Measurements from ENCODE around the gene PRKG1. TPM values are rescaled to one million over a fixed set of nuclear protein-coding genes. Genes with fewer than 3 reads are reported as not detected.
A peak's percentile ranks its signal among the peaks of the same experiment; 100 is the strongest.

PRKG1 gene
- total RNA-seq, 1 donor from 2014 or later, result 26.4 TPM

DNA sequence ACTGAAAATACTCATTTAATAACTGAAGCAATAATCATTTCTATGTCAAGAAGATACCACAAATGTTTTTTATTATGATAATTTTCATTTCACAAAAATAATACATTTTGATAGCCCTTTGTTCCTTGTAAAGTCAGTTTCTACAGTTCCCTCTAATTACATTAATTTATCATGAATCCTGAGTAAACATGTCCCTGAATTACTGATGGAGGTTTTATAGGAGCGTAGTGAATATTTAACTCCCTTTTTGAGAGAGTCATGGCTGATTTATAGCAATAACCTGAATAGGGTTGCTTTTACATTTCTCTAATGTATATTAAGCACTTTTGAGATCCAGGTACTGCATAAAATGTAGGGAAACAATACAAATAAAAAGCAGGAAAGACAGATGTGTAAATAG lies 1023.8 kb downstream of the PRKG1 start:
- Mint-ChIP-seq H3K27me3 (ENCODE audit: insufficient read depth, low read depth) (no peaks in the 10 kb centered on the region), H3K36me3 (no peaks in the 10 kb centered on the region), H3K9me3 (no peaks in the 10 kb centered on the region), H3K4me1 (peaks cover 6% of the 10 kb centered on the region), H3K4me3 (no peak overlapping the region), H3K27ac (no peak overlapping the region)
- TF ChIP-seq, protein P1, sequence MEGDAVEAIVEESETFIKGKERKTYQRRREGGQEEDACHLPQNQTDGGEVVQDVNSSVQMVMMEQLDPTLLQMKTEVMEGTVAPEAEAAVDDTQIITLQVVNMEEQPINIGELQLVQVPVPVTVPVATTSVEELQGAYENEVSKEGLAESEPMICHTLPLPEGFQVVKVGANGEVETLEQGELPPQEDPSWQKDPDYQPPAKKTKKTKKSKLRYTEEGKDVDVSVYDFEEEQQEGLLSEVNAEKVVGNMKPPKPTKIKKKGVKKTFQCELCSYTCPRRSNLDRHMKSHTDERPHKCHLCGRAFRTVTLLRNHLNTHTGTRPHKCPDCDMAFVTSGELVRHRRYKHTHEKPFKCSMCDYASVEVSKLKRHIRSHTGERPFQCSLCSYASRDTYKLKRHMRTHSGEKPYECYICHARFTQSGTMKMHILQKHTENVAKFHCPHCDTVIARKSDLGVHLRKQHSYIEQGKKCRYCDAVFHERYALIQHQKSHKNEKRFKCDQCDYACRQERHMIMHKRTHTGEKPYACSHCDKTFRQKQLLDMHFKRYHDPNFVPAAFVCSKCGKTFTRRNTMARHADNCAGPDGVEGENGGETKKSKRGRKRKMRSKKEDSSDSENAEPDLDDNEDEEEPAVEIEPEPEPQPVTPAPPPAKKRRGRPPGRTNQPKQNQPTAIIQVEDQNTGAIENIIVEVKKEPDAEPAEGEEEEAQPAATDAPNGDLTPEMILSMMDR (IDR thresholded peaks at IDR 0.05), result no peak
- TF ChIP-seq EZH2phosphoT487 (IDR thresholded peaks at IDR 0.05) (no peak), EZH2 (IDR thresholded peaks at IDR 0.05) (no peak)
- Histone ChIP-seq H2AFZ (replicated peaks) (no peak overlapping the region), H3K4me3 (no peak overlapping the region), H4K20me1 (ENCODE audit: low read depth) (no peaks in the 10 kb centered on the region), H3K9ac (no peak overlapping the region), H3K27ac (no peak overlapping the region), H3F3A (ENCODE audit: low read depth) (no peaks in the 10 kb centered on the region), H3K4me1 (peaks cover 15% of the 10 kb centered on the region), H3K27me3 (no peaks in the 10 kb centered on the region), H3K4me2 (no peak overlapping the region), H3K79me2 (ENCODE audit: low read depth) (no peaks in the 10 kb centered on the region), H3K9me3 (ENCODE audit: low read depth) (no peaks in the 10 kb centered on the region), H3K36me3 (no peaks in the 10 kb centered on the region)
- DNase-seq (ENCODE audit: low spot score), result no peak

DNA sequence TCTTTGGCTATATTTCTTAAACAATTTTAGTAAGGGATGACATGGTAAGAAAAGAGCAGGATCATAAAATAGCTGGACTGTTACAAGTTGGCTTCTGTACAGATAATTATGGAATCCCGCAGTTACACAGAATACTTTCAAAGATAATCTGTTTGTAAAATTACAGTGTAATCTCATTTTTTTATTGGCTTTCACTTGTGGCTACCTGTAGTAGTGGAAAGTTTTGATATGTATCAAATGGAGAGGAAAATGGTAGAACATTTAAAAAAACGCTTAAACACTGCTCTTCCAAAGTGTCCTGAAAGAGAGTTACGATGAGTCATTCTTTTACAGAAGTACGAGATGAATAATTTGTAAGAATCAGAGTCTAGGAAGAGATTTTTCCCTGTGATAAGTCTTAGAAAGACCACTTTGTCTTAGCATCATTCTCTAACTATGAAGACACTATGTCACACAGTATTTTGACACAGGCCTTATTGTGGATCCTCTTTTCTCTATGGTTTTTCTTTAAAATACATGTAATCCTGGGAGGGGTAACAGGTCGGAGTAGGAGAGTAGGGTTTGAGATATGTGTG lies 1024.8 kb downstream of the PRKG1 start:
- Histone ChIP-seq H3K36me3 (no peaks in the 10 kb centered on the region), H3K27ac (no peak overlapping the region), H3K4me1 (peaks cover 6% of the 10 kb centered on the region), H3K4me2 (no peak overlapping the region), H3K79me2 (ENCODE audit: low read depth) (no peaks in the 10 kb centered on the region), H3K9ac (no peak overlapping the region), H2AFZ (replicated peaks) (no peak overlapping the region), H4K20me1 (ENCODE audit: low read depth) (no peaks in the 10 kb centered on the region), H3K9me3 (ENCODE audit: low read depth) (no peaks in the 10 kb centered on the region), H3K27me3 (no peaks in the 10 kb centered on the region), H3F3A (ENCODE audit: low read depth) (no peaks in the 10 kb centered on the region), H3K4me3 (no peak overlapping the region)
- H3K36me3 Mint-ChIP-seq, result no peaks in the 10 kb centered on the region
- H3K9me3 Mint-ChIP-seq, result no peaks in the 10 kb centered on the region
- no peak for DNase-seq (ENCODE audit: low spot score)
- no peak overlapping the region for H3K4me3 Mint-ChIP-seq
- H3K27ac Mint-ChIP-seq, result peak overlapping the region; percentile 21
- TF ChIP-seq, protein P1 (IDR thresholded peaks at IDR 0.05), result no peak
- no peak for TF ChIP-seq EZH2 (IDR thresholded peaks at IDR 0.05)
- no peak for TF ChIP-seq EZH2phosphoT487 (IDR thresholded peaks at IDR 0.05)
- H3K4me1 Mint-ChIP-seq, result no peaks in the 10 kb centered on the region
- no peaks in the 10 kb centered on the region for H3K27me3 Mint-ChIP-seq (ENCODE audit: insufficient read depth, low read depth)

DNA sequence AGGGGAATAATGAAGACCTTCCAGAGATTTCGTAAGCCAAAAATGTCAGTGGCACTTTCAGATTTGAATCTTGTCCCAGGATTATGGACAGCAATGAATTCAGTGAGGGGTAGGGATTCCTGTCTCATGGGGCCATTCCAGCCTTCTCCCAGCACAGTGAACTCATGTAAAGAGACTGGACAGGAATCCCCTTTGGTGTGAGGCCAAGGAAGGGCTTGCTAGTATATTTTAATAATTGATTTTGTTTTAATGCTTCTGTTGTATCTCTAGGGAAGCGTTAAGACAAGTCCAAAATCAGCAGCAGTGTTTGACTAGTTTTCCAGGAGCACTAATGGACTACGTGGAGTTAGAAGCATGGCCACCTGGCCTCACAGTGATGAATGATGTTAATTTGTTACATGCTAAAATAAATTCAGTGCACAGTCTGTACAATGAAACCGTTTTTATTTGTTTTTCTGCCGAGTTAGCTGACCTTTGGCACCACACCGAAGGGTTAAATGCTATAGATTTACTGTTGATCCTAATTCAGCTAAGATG lies 1025.8 kb downstream of the PRKG1 start:
- Mint-ChIP-seq H3K9me3 (no peaks in the 10 kb centered on the region), H3K27me3 (ENCODE audit: insufficient read depth, low read depth) (no peaks in the 10 kb centered on the region), H3K36me3 (no peaks in the 10 kb centered on the region), H3K27ac (no peak overlapping the region), H3K4me3 (no peak overlapping the region), H3K4me1 (no peaks in the 10 kb centered on the region)
- Histone ChIP-seq H3F3A (ENCODE audit: low read depth) (no peaks in the 10 kb centered on the region), H3K36me3 (no peaks in the 10 kb centered on the region), H3K9ac (no peak overlapping the region), H3K27ac (no peak overlapping the region), H3K79me2 (ENCODE audit: low read depth) (no peaks in the 10 kb centered on the region), H3K4me2 (no peak overlapping the region), H3K27me3 (no peaks in the 10 kb centered on the region), H4K20me1 (ENCODE audit: low read depth) (no peaks in the 10 kb centered on the region), H3K4me3 (no peak overlapping the region), H2AFZ (replicated peaks) (no peak overlapping the region), H3K9me3 (ENCODE audit: low read depth) (no peaks in the 10 kb centered on the region), H3K4me1 (no peaks in the 10 kb centered on the region)
- no peak for DNase-seq (ENCODE audit: low spot score)
- TF ChIP-seq EZH2phosphoT487 (IDR thresholded peaks at IDR 0.05), result no peak
- TF ChIP-seq, protein P1 (IDR thresholded peaks at IDR 0.05), result no peak
- TF ChIP-seq EZH2 (IDR thresholded peaks at IDR 0.05), result no peak
